Caco-2 (cell line): Measurements from ENCODE around the gene ISG20L2. TPM values are rescaled to one million over a fixed set of nuclear protein-coding genes. Genes with fewer than 3 reads are reported as not detected.

ENCODE experiments used
- BruUV-seq: library from RNA; stranded (reverse); fragments of 400-500 nt; replicated peaks from 2 replicates; lab custom pipeline; 2021; lab: Mats Ljungman, UMichigan
- CTCF ChIA-PET: fragments of 300-600 bp; sonication (Branson Sonifier 250); formaldehyde crosslinking; loops from one replicate; lab custom pipeline; 2022; ENCODE audit warnings: antibody characterized with exemption; lab: Charles Lee
- POLR2A ChIA-PET: fragments of 300-600 bp; sonication (Branson Sonifier 250); formaldehyde crosslinking; loops from one replicate; lab custom pipeline; 2022; ENCODE audit warnings: antibody characterized with exemption; lab: Charles Lee
- DNase-seq, 2 experiments: peaks; one replicate each; pipeline versions ENCODE4 v3.0.0 to v3.0.0-alpha.2; 2020 to 2022
- H3K27me3 ChIP-seq: replicated peaks from 2 replicates; pipeline ENCODE4 v1.6.0; 2011; ENCODE audit warnings: low read length; ENCODE audit not compliant: control insufficient read depth, insufficient read depth
- H3K36me3 ChIP-seq: 2 replicates; pipeline ENCODE4 v1.5.1; 2011; ENCODE audit warnings: low read length; ENCODE audit not compliant: control insufficient read depth, insufficient read depth
- H3K4me1 ChIP-seq: fragments of 250-450 bp; sonication (Bioruptor Pico); 2 replicates; pipeline ENCODE4 v1.5.1; 2020; ENCODE audit warnings: mild to moderate bottlenecking
- H3K4me3 ChIP-seq: 2 replicates; pipeline ENCODE4 v1.5.1; 2011; ENCODE audit warnings: low read depth, mild to moderate bottlenecking, control low read depth, low read length
- H3K9me3 ChIP-seq: fragments of 250-450 bp; sonication (Bioruptor Pico); 2 replicates; pipeline ENCODE4 v1.5.1; 2020; ENCODE audit warnings: mild to moderate bottlenecking, moderate library complexity
- H3K27ac Mint-ChIP-seq: one replicate; pipeline ENCODE4 v1.8.0; 2022; ENCODE audit warnings: mixed read lengths; ENCODE audit not compliant: unreplicated experiment
- H3K27me3 Mint-ChIP-seq: one replicate; pipeline ENCODE4 v1.8.0; 2022; ENCODE audit warnings: mixed read lengths; ENCODE audit not compliant: insufficient read depth, unreplicated experiment
- H3K36me3 Mint-ChIP-seq: one replicate; pipeline ENCODE4 v1.8.0; 2022; ENCODE audit warnings: mild to moderate bottlenecking, mixed read lengths; ENCODE audit not compliant: insufficient read depth, unreplicated experiment
- H3K4me1 Mint-ChIP-seq: one replicate; pipeline ENCODE4 v1.8.0; 2022; ENCODE audit warnings: low read depth, mixed read lengths; ENCODE audit not compliant: unreplicated experiment
- H3K4me3 Mint-ChIP-seq: one replicate; pipeline ENCODE4 v1.8.0; 2022; ENCODE audit warnings: mild to moderate bottlenecking, moderate library complexity, mixed read lengths; ENCODE audit not compliant: unreplicated experiment
- H3K9me3 Mint-ChIP-seq: one replicate; pipeline ENCODE4 v1.8.0; 2022; ENCODE audit warnings: mixed read lengths; ENCODE audit not compliant: unreplicated experiment
- CTCF ChIP-seq, 2 experiments: fragments of 200-600 bp in 1 of 2; IDR thresholded peaks; 1 replicate in 1 of 2; 2 replicates in 1 of 2; pipeline versions ENCODE4 v1.5.1 to v1.8.0; 2011 to 2022; ENCODE audit warnings: antibody characterized with exemption in 1 of 2, control low read depth in 1 of 2, inconsistent platforms in 1 of 2, low read depth in 1 of 2, low read length in 1 of 2, mild to moderate bottlenecking in 1 of 2, moderate library complexity in 1 of 2; ENCODE audit not compliant: insufficient read depth in 1 of 2, severe bottlenecking in 1 of 2, unreplicated experiment in 1 of 2
- intact Hi-C: fragments of 100-400 bp; cut with micrococcal nuclease; formaldehyde crosslinking; loops from one replicate; pipeline ENCODE4 v1.10.0; 2022; ENCODE audit not compliant: unreplicated experiment
- total RNA-seq: library from RNA; stranded (reverse); gene quantifications from 2 replicates; pipeline ENCODE4 v1.2.3, GENCODE V29; 2022

Gene ISG20L2
- total RNA-seq, 1 experiment from 2014 or later: 42.3 TPM

- Histone ChIP-seq H3K36me3 (peaks cover 12% of the 10 kb centered on the region), H3K4me1 (peaks cover 21% of the 10 kb centered on the region), H3K9me3 (no peaks in the 10 kb centered on the region), H3K4me3 (peak overlapping the region; percentile 15; the same call in 1 of the 2 replicates), H3K27me3 (no peaks in the 10 kb centered on the region)
- no TSS peak for BruUV-seq
- ChIA-PET CTCF (interaction anchor here (0.6 to 2.2 kb wide), 11 partner anchors 10 to 186 kb away, joined by 3 to 32 read pairs (median 5); partner anchors contain the start of genes CRABP2, HDGF, ISG20L2 and METTL25B), POLR2A (interaction anchor here (0.5 to 2.6 kb wide), 12 partner anchors 8 to 304 kb away, joined by 3 to 108 read pairs (median 4); partner anchors contain the start of genes HDGF, ISG20L2, METTL25B and NES)
- H3K4me1 Mint-ChIP-seq: peaks cover 27% of the 10 kb centered on the region
- H3K27me3 Mint-ChIP-seq: no peaks in the 10 kb centered on the region
- H3K9me3 Mint-ChIP-seq: no peaks in the 10 kb centered on the region
- intact Hi-C loops: loop anchor here (1.0 kb wide), 2 partner anchors 13 to 26 kb away; partner anchors contain the start of genes ISG20L2, METTL25B and PRCC
- no peak for DNase-seq
- peak overlapping the region; percentile 100 for H3K4me3 Mint-ChIP-seq
- no peak for TF ChIP-seq CTCF (IDR thresholded peaks at IDR 0.05; ENCODE audit: insufficient read depth in 1 of 2, low read depth in 1 of 2, low read length in 1 of 2, severe bottlenecking in 1 of 2, unreplicated experiment in 1 of 2)
- peak overlapping the region; percentile 98 for H3K27ac Mint-ChIP-seq
- peaks cover 71% of the 10 kb centered on the region for H3K36me3 Mint-ChIP-seq
Observed at GRCh38 chr1:156741481-156741983, 13.0 kb upstream of the ISG20L2 start.

GRCh38 chr1:156740741-156741480, 12.3 kb upstream of the ISG20L2 start, which contains the start of gene MRPL24:
Gene MRPL24, minus strand, starts transcription at chr1:156741088. Its CDS starts 2,384 bp downstream, at chr1:156738704.
- no TSS peak for BruUV-seq
- H3K9me3 Mint-ChIP-seq: no peaks in the 10 kb centered on the region
- no peaks in the 10 kb centered on the region for H3K9me3 ChIP-seq
- no peaks in the 10 kb centered on the region for H3K27me3 ChIP-seq
- peaks cover 12% of the 10 kb centered on the region for H3K36me3 ChIP-seq
- H3K27ac Mint-ChIP-seq: peak within 1 kb of the TSS; percentile 98
- H3K27me3 Mint-ChIP-seq: no peaks in the 10 kb centered on the region
- peaks cover 24% of the 10 kb centered on the region for H3K4me1 Mint-ChIP-seq
- ChIA-PET CTCF (interaction anchor here (0.5 to 2.2 kb wide), 12 partner anchors 11 to 187 kb away, joined by 3 to 32 read pairs (median 5); partner anchors contain the start of genes CRABP2, HDGF, ISG20L2 and METTL25B), POLR2A (interaction anchor here (0.5 to 2.6 kb wide), 12 partner anchors 9 to 305 kb away, joined by 3 to 108 read pairs (median 4); partner anchors contain the start of genes HDGF, ISG20L2, METTL25B and NES)
- H3K4me3 ChIP-seq: peak within 1 kb of the TSS; percentile 62
- H3K4me3 Mint-ChIP-seq: peak within 1 kb of the TSS; percentile 100
- DNase-seq: peak; percentile 97 to 99
- TF ChIP-seq CTCF (IDR thresholded peaks at IDR 0.05; ENCODE audit: insufficient read depth in 1 of 2, low read depth in 1 of 2, low read length in 1 of 2, severe bottlenecking in 1 of 2, unreplicated experiment in 1 of 2): no peak
- intact Hi-C loops: loop anchor here (1.0 kb wide), 2 partner anchors 13 to 26 kb away; partner anchors contain the start of genes ISG20L2, METTL25B and PRCC
- H3K36me3 Mint-ChIP-seq: peaks cover 65% of the 10 kb centered on the region
- peaks cover 16% of the 10 kb centered on the region for H3K4me1 ChIP-seq

GRCh38 chr1:156740237-156740740, 11.7 kb upstream of the ISG20L2 start:
- TSS peak; percentile 5 for BruUV-seq
- peak overlapping the region; percentile 100 for H3K4me3 Mint-ChIP-seq
- DNase-seq: no peak
- Histone ChIP-seq H3K4me1 (peaks cover 11% of the 10 kb centered on the region), H3K27me3 (no peaks in the 10 kb centered on the region), H3K9me3 (no peaks in the 10 kb centered on the region), H3K4me3 (peak overlapping the region; percentile 62), H3K36me3 (peaks cover 9% of the 10 kb centered on the region)
- no peaks in the 10 kb centered on the region for H3K9me3 Mint-ChIP-seq
- intact Hi-C loops: no loop called here
- H3K27ac Mint-ChIP-seq: peak overlapping the region; percentile 98
- TF ChIP-seq CTCF (IDR thresholded peaks at IDR 0.05; ENCODE audit: insufficient read depth in 1 of 2, low read depth in 1 of 2, low read length in 1 of 2, severe bottlenecking in 1 of 2, unreplicated experiment in 1 of 2): no peak
- ChIA-PET POLR2A (interaction anchor here (0.7 to 2.6 kb wide), 5 partner anchors 8 to 27 kb away, joined by 3 to 108 read pairs (median 26); partner anchors contain the start of genes HDGF, ISG20L2, METTL25B and PRCC), CTCF (interaction anchor here (1.2 to 2.2 kb wide), 6 partner anchors 11 to 188 kb away, joined by 3 to 32 read pairs (median 12); partner anchors contain the start of genes HDGF, ISG20L2 and METTL25B)
- H3K27me3 Mint-ChIP-seq: no peaks in the 10 kb centered on the region
- H3K4me1 Mint-ChIP-seq: peaks cover 20% of the 10 kb centered on the region
- peaks cover 59% of the 10 kb centered on the region for H3K36me3 Mint-ChIP-seq
